ENCODE measurements around the gene SPAG17. TPM values are rescaled to one million over a fixed set of nuclear protein-coding genes. Genes with fewer than 3 reads are reported as not detected.

Gene SPAG17
- total RNA-seq, 1 experiment from 2014 or later, result not detected

DNA sequence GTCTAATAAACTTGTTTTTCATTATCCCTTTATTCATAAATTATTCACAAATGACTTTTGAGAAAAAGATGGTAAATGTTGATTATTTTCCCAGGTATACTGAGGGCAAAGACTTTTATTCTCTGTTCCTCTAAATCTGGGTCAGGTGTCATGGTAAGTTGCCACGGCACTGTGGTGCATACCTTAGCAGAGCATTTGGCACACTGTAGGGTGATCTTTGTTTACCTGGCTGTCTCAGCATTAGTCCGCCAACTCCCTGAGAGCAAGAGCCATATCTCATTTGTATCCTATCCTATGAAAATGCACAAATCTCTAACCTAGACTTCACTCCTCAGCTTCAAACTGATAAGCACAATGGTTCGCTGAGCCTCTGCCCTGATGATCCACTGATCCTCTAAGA lies 280.5 kb downstream of the SPAG17 start (continued):
- TF ChIP-seq, protein P1, sequence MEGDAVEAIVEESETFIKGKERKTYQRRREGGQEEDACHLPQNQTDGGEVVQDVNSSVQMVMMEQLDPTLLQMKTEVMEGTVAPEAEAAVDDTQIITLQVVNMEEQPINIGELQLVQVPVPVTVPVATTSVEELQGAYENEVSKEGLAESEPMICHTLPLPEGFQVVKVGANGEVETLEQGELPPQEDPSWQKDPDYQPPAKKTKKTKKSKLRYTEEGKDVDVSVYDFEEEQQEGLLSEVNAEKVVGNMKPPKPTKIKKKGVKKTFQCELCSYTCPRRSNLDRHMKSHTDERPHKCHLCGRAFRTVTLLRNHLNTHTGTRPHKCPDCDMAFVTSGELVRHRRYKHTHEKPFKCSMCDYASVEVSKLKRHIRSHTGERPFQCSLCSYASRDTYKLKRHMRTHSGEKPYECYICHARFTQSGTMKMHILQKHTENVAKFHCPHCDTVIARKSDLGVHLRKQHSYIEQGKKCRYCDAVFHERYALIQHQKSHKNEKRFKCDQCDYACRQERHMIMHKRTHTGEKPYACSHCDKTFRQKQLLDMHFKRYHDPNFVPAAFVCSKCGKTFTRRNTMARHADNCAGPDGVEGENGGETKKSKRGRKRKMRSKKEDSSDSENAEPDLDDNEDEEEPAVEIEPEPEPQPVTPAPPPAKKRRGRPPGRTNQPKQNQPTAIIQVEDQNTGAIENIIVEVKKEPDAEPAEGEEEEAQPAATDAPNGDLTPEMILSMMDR (IDR thresholded peaks at IDR 0.05 in 2 of 3, conservative IDR thresholded peaks at IDR 0.05 in 1 of 3; ENCODE audit: borderline replicate concordance in 1 of 3, insufficient read depth in 1 of 3, low read depth in 2 of 3, low read length in 2 of 3), result no peak
- TF ChIP-seq FOSL1 (IDR thresholded peaks at IDR 0.05; ENCODE audit: low read depth), result no peak

All from HCT116 (cell line).